Peyer's patch (tissue), 4 donors: ENCODE data around the gene TPP1.

Experiments used
- CTCF ChIP-seq, 6 experiments: fragments of 450-650 bp in 4 of 6; fragments of 200-600 bp in 2 of 6; sonication (generic) in 1 of 6; IDR thresholded peaks; one replicate each; pipeline ENCODE4 v1.5.1; 2017 to 2019; ENCODE audit warnings: antibody characterized with exemption in 6 of 6, mild to moderate bottlenecking in 3 of 6, moderate library complexity in 1 of 6
- POLR2A ChIP-seq, 2 donors: fragments of 450-650 bp; IDR thresholded peaks; one replicate each; pipeline ENCODE4 v1.5.1; 2017; ENCODE audit warnings: antibody characterized with exemption in 2 of 2, mild to moderate bottlenecking in 2 of 2, moderate library complexity in 2 of 2

DNA sequence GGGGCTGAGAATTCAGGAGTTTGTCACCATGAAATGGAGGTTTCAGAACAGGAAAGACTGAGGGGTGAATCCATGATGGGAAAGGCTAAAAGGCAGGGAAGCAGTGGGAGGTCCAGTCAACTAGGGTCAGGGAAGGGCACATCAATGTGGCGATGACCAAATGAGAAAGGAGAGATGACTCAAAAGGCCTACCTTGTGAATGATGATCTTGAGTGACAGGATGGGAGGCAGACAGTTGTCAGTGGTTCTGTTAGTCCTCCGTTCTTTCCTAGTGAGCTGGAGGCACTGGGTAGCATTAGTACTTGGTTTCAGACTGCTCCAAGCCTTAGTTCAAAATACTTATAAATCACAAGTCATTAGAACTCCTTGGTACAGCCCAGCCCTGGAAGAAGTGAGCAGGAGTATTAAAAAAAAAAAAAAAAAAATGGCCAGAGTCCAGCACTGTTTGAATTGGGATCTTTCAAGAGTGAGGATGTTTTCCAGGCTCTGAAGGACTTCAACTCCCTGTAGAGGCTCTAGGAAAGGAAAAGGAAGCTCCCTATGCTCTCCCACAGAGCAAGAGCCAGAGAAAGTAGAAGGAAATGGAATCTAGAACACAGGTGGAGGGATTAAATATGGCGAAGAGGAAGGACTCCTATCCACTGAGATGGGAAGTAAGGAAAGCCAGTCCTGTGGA, 44.7 kb upstream of the TPP1 start:
- no peak for TF ChIP-seq CTCF (IDR thresholded peaks at IDR 0.05)
- no peak for TF ChIP-seq POLR2A (IDR thresholded peaks at IDR 0.05)
